Stimulated activated CD4-positive, alpha-beta T cell treated with anti-CD3 and anti-CD28 coated beads, Interleukin-12 subunit alpha, Interleukin-12 subunit beta, amount 100 ng/mL, for 4 hours (primary cell): Measurements from ENCODE around the gene TGFBR2.

Source experiments
- DNase-seq: peaks from one replicate; pipeline ENCODE4 v3.0.0-alpha.2; 2020

TGFBR2 gene

DNA sequence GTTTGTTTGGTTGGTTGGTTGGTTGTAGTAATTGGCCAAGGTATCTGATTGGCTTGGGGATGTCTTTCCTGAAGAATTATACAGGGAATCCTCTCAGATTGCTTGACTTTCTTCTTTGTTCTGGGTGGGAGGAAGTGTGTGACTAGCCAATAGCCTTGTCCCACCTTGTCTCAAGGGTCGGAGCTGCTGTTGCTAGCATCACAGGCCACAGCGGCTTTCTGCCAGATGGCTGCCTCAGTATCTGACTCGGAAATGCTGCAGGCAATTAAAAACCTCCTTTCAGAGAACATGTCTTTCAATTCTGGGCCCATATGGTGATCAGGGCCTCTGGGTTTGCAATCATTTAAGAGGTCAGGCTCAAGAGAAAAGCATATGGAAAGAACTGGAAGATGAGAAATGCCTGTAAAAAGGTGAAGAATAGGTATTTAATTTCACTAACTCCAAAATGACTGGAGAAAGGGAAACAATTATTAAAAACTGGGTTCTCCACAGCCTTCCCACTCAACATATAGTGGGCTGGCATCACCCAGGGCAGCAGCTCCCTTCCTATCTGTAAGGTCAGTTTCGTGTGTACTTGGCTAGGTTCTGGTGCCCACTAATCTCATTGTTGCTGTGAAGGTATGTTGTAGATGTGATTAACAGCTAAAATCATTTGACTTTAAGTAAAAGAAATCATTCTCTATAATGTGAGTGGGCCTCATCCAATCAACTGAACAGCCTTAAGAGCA is 32.4 kb downstream of the TGFBR2 start:
- no peak for DNase-seq

DNA sequence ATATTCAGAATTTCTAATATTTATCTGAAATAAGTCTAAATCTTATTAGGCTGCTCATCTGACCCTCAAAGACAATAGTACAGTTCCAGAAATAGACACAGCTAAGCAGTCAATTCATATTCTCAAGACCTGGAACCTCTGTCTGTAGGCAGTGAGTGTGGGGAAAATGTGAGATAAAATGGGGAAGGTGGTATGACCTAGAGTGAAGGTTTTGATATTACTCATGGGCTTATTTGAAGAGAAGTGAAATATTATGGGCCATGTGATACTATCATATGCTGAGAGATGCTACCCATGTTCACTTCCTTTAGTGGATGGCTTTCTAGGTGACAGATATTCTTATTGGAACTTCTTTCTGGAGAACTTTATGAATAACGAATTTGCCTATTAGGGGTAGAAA is 33.5 kb downstream of the TGFBR2 start:
- no peak for DNase-seq

DNA sequence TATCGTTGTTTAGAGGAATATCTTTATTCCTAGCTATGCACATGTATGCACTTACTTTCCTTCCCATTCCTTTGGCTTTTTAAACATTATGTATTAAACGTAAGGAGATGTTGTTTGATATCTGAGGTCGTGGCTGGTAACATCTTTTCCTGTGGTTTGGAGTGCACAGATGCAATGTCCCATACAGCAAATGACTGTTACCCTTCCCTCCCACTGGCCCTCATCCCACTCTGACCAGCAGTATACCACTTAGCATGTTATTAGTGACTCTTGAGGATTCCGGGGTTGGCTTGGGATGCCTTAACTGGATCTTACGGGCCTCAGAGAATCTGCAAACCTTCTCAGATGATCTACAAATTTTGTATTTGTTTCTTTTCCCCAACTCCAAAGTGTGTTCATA is 34.5 kb downstream of the TGFBR2 start:
- DNase-seq: no peak

DNA sequence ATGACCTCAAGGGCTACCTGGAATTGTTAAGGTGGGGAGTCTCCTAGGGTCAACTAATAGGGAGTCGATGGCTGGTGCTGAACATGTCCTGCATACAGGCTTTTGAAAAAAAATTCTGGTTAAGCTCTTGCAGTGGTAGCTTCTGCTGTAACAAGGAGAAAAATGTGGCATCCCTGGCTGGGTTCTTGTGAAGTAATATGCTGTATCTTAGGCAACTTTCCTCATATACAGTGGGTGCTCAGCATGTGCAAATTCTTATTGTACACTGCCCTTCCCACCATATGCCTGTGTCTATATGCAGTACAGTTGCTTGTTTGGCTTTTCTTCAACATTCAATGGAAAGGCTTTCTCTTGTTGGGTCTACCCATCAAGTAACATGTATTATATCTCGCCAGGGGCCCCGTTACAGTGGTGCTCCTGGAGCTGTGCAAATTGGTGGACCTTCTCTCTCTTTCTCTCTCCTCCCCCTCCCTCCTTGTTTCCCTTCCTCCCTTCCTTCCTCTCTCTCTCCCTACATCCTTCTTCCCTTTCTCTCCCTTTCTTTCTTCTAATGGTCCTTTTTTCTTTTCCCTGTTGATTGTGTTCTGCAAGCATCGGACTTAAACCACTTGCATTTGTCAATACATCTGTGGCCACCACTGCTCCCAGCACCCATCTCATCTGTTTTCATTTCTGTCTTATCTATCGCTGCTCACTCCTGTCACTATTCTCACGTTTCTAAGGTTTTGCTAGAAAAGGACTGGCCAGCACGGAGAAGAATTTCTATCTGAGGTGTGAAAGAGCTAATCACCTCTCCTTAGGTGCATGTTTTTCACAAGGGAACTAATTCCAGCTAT is 35.2 kb downstream of the TGFBR2 start:
- DNase-seq: no peak

DNA sequence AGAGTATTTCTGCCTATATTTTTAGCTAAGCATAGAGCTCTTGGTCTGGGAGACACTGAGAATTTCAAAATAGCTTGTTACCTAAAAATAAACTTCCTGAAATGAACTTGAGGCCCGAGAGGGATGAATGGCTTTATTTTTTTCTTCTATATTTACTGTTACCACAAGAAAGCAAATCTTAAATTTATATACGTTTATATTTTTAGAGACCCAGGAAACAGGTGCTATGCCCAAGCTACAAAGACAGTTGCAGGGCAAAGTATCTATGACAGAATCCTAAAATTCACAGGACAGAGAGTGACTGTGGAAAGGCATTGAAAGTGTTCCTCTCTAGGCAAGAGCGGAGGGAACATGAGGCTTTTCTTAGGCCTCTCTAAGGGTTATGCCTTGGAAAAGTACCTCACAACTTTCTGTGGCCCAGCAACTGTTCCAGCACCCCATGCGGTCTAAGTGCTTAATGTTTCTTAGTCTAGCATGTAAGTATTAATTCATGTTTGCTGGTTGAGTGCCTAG is 36.5 kb downstream of the TGFBR2 start:
- DNase-seq: no peak

DNA sequence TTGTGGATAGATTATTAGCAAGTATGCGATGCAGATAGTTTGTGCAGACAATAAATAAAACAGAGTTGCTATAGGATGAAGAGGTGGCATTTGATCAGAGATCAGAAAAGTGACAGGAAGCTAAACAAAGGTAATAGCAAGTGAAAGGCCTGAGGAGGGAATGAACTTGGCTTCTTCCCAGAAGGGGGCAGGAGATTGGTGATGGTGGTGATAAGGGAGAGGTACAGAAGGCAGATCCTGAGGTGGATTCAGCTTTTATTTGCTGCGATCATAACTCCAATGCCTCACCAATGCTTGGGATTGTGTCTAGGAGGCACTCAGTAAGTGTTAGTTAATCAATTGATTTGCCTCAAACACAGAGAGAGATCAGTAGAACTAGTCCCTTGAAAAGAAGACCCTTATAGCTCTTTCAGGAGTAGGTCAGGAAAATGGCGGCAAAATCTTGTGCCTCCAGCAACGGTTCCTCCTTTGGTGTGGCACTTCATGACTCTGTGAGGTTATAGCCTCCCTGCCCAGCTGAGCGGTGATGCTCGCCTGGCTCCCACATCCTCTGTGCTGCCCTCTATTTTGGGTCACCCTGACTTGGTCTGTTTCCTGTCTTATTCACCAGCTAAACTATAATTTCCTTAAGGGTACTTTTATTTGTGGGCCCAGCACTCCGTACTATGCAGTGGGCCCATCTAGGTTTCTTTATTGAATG is 37.5 kb downstream of the TGFBR2 start:
- DNase-seq: no peak

DNA sequence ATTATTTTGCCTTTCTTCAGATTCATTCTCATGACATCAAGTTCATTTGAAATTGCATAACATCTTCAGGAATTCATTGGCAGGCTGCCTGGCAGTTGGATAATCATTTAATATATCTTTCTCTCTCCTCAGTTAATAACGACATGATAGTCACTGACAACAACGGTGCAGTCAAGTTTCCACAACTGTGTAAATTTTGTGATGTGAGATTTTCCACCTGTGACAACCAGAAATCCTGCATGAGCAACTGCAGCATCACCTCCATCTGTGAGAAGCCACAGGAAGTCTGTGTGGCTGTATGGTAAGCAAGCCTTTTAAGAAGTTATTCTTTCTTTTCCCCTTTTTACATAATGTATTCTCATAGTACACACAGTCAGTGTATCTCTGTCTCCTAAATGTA is 38.2 kb downstream of the TGFBR2 start:
- no peak for DNase-seq

DNA sequence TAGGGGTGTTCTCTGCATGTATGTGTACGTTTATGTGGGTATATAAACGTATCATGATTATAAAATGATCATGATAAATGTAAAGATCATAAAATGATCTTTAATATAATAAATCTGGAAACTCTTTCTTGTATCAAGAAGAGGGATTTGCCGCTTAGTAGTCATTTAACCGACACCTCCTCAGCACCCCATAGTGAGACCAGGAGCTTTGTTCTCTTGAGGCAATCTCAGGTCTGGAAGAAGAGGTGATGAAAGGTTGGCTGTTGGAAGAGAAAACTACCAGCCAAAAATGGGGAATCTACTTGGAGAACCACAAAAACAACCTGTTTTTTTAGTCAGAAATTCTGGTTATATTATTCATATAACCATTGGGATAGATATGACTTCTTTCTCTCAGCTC is 38.7 kb downstream of the TGFBR2 start:
- no peak for DNase-seq

DNA sequence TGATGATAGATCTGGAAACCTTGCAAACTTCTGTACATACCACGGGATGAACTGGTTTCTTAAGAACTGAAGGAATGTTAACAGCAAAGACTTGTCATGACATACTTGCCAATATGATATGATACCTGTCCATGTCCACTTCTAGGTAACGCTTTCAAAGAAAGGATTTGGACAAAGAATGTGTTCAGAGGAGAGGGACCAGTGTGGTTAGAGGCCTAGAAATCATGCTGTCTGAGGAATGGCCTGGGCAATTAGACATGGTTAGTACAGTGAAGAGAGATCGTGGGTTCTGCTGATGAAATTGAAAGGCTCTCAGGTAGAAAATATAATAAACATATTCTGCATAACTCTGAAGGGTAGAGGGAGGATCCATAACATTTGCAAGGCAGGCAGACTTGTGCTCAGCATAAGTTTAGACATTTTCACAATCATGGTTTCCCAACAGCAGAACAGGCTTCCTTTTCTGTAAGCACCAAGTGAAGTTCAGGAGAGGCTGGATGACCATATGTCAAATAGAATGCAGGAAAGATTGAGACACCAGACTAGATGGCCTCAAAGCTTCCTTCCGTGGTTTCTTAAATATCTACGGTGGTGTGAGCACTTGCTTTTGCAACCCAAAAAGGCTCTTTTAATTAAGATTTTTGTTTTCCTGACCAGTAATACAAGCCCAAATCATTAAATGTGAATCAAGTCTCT is 39.9 kb downstream of the TGFBR2 start:
- no peak for DNase-seq

DNA sequence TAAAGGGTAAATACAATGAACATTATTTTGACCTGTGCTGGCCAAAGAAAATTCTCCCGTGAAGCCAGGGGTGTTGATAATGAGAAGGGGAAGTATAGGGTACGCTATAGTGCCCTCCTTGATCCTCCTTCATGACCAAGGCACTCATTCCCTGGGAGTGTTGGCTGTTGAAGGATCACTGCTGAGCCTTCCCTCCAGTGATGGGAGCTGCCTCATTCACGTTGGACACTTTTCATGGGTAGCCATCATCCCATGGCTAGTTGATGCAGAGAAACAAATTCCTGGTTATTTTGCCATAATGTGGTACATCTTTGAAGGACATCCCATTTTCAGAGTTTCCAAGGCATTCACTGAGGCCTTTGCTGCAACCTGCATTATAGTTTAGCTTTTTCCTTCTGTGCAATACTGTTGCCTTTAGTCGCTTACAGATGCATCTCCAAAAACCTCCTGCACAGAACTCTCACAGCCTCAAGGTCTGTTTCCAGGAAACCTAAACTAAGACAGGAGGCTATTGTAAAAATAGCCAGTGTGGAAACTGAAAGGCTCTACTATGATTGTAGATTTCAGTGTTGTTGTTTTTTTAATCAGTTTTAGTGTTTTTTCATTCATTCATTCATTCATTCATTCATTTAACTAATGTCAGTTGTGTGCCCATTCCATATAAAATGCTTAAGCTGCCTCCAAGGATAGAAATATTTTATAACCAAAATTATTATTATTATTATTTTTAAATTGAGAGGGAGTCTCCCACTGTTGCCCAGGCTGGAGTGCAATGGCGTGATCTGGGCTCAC is 40.8 kb downstream of the TGFBR2 start:
- no peak for DNase-seq

DNA sequence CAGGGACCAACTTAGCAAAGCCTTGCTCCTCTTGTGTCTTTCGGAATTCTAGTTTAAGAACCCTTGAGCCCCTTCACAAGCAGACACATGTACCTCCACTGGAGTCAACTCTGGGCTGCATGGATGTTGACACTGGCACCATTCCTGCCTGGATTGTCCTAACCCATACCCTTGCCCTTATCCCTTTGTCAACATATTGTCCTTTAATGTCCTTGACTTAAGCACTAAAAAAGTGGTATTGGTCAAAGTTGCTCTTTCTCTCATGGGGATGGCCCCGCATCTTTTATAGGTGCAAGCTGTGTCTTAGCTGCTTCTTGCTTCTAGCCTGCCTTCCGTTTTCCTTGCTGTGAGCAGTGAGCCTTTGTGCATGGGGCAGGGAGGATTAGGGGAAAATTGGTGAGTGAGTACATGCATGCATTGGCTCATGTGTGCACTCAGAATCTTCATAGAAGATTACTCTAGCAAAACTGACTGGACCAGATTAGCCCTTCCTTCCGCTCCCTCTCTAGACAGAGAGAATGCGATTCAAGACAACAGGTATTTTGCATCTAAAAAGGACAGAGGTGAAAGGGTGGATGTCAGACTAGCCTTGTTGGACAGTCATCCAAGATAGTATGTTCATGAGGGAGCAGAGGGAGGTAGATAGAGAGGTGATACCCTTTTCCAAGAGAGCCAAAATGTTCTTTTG is 42.4 kb downstream of the TGFBR2 start:
- no peak for DNase-seq

DNA sequence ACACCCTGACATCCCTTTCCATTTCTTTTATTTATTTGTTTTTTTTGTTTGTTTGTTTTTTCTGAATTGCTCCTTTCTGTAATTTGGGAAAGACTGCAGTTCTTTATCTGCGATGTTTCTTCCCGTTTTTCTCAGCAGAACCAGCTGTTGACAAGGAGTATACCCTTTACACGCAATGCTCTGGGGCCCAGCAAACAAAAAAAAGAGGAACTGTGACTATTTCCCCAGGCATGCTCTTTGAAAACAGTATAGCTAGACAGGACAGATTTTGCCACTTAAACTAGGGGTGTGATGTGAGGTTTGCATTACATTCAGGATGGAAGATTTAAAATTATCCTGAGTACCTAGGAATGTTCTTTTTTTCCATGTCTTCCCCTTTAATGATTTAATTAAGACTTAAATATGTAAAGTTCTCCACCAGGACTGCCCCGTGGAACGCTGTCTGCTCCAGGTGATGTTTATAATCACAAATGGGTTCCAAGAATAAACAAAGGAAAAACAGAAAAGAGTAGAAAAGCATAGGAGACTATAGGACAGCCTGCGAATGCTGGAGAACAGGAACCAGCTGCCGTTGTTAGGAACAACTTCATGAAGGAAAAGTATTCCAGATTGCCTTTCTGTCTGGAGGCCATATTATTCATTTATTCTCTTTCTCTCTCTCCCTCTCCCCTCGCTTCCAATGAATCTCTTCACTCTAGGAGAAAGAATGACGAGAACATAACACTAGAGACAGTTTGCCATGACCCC is 43.3 kb downstream of the TGFBR2 start:
- no peak for DNase-seq

DNA sequence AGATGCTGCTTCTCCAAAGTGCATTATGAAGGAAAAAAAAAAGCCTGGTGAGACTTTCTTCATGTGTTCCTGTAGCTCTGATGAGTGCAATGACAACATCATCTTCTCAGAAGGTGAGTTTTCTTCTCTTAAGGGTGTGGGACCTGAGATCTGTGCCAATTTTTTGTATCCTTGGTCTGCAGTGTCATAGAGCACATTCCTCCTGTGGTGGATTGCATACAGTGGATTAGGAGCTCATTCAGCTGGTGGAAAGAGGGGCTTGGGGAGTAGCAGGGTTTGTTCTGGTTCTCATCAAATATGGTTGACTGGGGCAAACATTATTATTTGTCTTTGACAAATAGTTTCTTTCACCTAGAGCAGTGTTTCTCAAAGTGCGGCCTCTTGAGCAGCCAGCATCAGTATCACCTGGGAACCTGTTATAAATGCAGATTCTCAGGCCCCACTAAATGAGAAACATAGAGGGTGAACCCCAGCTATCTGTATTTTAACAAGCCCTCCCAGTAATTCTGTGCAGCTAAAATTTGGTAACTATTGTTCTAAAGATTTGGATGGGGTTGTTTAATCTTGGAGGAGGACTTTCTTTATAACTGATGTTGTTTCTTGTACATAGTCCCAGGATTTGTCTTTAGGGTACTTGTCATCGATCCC is 44.1 kb downstream of the TGFBR2 start:
- no peak for DNase-seq

DNA sequence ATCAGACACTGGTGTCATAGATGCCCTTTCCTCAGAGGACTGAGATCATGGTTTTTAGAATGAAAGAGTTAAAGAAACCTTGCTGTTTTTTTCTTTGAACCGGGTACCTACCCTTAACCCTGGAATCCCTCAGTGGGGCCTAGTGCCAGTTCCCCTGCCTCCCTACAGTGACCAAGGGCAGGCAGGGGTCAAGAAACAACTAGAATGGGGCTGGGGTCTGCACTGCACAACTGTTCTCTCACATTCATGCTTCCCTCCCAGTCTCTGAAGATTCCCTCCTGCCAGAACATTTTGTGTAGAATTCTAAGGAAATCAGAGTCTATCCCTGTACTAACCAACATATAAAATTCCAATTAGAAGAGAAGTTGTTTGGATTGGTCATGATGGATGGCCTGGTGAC is 47.9 kb downstream of the TGFBR2 start:
- DNase-seq: no peak

DNA sequence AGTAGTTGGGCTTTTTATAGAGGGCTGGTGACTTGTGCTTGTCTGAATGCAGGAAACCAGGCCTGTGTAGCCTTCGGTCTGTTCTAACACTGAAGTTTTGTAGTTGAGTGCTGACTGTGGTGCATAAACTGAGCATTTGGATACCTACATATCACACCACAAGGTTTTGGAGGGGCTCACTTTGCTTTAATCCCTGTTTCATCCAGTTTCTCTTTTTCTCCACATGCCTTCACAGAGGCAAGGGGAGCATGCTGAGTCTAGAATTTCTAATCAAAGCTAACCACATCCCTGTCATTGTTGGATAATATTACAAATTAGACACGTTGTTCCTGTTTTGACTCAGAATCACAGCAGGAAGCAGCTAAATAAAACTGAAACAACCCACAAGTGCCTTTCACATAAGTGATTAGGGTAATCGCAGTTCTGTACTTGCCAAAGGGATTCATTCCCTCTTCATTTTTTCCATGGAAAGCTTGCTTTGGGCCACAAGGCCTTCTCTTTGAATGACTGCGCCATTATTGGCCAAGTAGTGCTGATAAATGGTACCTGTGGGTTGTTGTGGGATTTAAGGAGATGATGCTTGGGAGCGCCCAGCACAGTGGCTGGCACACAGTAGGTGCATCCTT is 48.9 kb downstream of the TGFBR2 start:
- no peak for DNase-seq

DNA sequence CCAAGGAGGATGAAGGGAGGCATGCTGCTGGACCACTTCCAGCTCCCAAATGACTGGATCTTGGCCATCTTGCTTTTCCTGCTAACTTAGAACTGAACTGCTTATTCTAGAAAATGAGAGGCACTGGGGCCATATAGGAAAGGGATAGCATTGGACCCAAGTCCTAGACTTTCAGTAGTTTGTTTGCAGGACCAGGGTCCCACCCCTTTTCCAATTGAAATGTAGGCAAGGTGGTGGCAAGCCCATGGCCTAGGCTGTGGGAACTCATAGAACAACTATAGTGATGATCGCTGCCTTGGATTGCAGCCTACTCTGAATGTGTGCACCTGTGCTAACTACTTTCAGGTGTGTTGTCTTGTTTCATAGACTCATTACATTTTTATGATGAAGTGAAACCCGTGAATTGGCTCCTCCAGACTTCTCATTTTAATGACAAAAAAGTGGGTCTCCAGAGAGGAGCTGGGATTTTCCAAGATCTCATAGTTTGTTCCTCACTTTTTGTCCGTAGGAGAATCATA is 50.3 kb downstream of the TGFBR2 start:
- DNase-seq: no peak

DNA sequence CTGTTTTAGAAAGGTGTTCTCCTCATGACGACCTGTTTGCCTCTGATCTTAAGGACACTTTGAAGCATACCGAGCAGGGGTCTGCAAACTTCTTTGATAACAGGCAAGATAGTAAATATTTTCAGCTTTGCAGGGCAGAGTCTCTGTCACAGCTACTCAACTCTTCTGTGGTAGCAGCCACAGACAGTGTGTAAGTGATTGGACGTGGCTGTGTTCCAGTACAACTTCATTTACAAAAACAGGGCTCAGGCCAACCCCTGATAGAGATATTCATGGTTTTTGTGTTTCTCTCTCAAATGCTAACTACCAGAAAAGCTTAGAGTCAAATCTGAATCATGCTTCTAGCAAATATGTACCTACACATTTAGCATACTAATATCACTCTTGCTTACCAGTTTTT is 51.5 kb downstream of the TGFBR2 start:
- no peak for DNase-seq

DNA sequence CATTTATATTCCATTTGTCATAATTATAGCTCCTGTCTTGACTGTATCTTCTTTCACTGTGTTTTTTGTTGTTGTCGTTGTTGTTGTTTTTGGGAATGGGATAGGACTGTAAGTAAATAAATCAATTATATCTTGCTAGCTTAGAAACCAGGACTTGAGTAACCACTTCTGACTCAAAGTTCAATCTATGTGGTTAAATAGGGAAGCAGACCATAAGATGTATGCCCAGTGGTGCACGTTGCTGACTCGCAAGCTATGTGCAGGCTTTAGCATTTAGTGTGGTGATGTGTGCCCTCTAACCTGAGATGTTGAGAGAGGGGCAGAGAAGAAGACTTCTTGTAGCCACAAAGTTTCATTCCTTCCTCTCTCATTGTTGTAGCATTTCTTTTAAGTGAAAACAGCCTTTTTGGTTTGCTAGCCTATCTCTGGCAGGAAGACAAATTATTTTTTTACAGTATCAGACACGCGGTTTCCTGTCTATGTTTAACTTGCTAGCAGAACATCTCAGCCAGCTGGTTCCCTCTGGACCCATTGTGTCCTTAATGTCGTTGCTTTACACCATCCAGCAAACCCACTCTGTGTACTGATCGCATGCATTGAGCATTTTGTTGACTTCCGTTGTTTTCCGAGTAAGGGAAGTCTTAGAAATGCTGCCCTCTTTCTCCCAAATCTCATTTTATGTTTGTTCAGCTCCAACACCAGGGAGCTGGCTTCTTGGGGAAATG is 52.1 kb downstream of the TGFBR2 start:
- DNase-seq: no peak
